Right renal pelvis (tissue), 4 donors: ENCODE results near the gene SCN10A. TPM values are rescaled to one million over a fixed set of nuclear protein-coding genes. Genes with fewer than 3 reads are reported as not detected.

Source experiments
- DNase-seq, 4 donors: peaks; one replicate each; pipeline ENCODE4 v3.0.0-alpha.2; 2013; ENCODE audit warnings: low read depth in 4 of 4, low spot score in 3 of 4, missing footprints in 1 of 4
- polyA plus RNA-seq, 4 donors: library from polyadenylated mRNA; unstranded; fragments of 120-200 nt; gene quantifications; one replicate each; pipeline ENCODE4 v1.2.1, GENCODE V29; 2013; ENCODE audit not compliant: insufficient read length in 4 of 4

Gene SCN10A
- polyA plus RNA-seq, 4 donors = not detected

GRCh38 chr3:38792983-38793382 is 23.0 kb downstream of the SCN10A start:
- DNase-seq = no peak

- DNase-seq = no peak
Observed at GRCh38 chr3:38782148-38782547, 33.9 kb downstream of the SCN10A start.

- no peak for DNase-seq
Observed at GRCh38 chr3:38773528-38773927, 42.5 kb downstream of the SCN10A start.

DNA sequence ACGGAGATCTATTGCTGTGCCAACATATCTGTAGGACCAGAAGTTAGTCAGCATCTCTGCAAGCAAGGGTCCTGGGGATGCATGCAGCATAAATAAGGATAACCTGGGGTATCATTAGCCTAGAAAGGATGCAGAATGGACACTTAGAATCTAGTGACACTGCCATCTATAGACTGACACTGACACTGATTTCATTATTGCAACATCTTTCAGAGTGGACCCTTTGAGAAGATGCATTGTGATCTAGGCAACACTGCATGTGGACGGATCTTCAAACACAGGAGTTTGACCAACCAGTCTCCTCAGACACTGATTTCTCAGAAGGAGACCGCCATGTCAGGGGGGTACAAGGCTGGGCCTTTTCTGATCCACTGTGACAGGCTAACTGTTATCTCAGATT is 52.4 kb downstream of the SCN10A start:
- DNase-seq = no peak

- DNase-seq = no peak
Observed at GRCh38 chr3:38758557-38758956, 57.5 kb downstream of the SCN10A start.

DNA sequence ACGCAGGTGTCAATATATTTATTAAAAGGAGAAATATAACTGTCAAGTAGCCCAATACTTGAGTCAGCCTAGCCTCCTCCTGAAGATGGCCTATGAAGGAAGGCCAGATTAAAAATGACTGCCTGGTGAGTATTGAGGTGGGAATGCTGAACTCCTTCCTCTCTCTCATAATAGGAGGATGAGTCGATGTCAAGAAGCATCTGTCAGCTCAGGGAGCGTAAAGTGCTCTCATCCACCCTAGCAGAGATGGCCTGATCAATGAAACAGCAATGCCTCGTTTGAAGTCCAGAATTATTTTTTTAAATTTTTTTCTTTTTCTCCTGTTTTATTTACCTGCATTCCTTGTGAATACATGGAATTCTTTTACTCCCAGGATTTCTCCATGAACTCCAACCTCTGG is 58.3 kb downstream of the SCN10A start:
- no peak for DNase-seq

DNA sequence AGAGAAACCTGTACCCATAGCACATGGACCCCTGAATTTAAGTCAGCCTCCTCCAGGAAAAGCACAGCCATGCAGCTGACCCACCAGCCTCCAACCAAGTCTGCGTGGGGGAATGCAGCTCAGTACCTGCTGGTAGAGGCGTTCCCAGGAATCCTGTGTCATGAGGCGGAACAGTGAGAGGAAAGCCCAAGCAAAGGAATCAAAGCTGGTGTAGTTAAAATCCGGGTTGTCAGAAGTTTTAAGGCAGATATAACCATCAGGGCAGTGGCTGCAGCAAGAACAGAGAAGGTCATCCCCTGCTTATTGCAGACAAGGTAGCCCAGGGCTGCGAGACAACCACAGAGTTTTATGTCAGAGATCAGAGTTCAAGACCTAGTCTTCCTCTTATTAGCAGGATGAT is 59.1 kb downstream of the SCN10A start:
- DNase-seq = no peak

- no peak for DNase-seq
Observed at GRCh38 chr3:38755130-38755529, 60.9 kb downstream of the SCN10A start.

GRCh38 chr3:38746641-38747040 is 69.4 kb downstream of the SCN10A start:
- DNase-seq = no peak

GRCh38 chr3:38743043-38743442 is 73.0 kb downstream of the SCN10A start:
- DNase-seq = no peak

GRCh38 chr3:38742550-38742949 is 73.5 kb downstream of the SCN10A start:
- DNase-seq = no peak

DNA sequence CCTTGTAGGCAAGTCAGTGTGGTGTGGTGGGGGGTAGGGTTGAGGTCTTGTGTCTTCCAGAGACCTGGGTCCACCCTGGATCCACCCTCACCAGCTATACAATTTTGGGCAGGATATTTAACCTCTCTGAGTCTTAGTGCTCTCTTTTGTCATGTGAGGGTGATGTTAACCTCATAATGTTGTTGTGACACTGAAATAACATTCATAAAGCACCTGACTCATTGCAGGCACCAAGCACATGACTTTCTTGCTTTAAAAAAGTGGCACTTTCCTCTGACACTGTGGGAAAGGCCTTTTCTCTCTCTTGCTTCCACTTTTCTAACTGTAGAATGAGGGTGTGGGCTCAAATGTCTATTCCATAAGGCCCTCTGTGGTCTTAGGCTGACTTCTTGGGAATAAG is 75.5 kb downstream of the SCN10A start:
- no peak for DNase-seq

DNA sequence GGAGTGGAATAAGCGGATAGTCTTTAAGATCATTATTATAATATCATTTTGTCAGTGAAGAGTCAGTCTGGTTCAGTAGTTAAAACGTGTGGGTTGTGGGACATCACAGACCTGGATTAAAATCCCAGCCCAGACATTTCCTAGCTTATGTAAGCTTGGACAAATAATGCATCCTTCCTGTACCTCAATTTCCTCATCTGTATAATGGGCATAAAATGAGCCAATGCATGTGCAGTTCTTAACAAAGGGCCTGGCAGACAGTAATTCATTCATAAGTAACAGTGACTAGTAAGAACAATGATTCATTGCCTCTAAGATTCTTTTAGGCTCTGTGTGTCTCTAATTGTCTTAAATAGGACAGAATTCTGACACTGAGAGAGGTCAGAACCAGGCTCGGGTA is 76.1 kb downstream of the SCN10A start:
- DNase-seq = no peak

GRCh38 chr3:38739396-38739689 is 76.7 kb downstream of the SCN10A start:
- DNase-seq = no peak

DNA sequence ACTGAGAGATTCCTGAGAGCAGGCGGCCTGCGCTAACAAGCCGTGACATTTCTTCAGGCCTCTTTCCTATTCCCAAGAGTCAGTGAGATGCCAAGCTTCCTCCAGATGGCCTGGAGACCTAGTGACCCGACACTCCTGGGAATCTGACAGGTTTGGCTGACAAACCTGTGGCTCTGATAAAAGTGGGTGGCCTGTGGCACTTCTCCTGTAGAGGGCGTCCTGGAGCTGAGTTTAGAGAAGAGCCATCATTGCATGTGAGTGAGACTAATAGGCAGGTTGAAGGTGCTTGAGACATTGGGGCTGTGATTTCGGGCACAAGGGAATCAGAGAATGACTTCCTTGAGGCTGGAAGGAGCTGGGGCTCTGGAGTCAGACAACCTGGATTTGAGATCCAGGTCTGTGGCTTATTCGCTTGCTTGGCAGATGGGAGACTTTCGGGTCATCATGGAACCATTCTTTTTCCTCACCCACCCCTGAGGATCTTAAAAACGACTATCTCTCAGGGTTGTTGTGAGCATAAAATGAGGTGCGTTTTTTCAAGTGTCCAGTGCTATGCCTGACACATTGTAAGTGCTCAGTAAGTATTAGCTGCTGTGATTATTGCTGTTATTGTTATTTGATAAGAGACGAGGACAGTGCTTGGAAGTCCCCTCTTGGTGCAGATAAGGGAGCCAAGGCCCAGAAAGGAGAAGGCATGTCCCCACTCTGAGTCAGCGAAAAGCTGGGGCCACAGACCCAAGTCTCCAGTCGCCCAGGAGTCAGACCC is 77.2 kb downstream of the SCN10A start:
- DNase-seq = no peak

GRCh38 chr3:38731522-38731921 is 84.5 kb downstream of the SCN10A start:
- DNase-seq = no peak

DNA sequence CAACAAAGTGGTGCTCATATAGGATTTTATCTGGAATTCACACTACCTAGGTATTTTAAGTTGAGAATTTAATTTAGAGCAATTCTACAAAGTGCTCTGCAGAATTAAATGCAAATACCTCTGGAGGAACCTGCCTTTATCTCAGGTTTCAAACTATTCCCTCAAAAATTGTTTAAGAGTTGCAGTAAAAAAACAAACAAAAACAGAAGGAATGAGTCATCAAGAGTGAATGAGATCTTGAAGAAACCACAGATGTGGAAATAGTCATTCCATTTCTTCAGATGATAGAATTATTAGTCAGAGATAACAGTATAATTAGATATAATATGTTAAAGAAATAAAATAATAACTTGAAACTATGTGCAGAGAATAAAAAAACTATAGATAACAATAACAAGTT is 85.7 kb downstream of the SCN10A start:
- DNase-seq = no peak

GRCh38 chr3:38728008-38728407 is 88.0 kb downstream of the SCN10A start:
- no peak for DNase-seq

DNA sequence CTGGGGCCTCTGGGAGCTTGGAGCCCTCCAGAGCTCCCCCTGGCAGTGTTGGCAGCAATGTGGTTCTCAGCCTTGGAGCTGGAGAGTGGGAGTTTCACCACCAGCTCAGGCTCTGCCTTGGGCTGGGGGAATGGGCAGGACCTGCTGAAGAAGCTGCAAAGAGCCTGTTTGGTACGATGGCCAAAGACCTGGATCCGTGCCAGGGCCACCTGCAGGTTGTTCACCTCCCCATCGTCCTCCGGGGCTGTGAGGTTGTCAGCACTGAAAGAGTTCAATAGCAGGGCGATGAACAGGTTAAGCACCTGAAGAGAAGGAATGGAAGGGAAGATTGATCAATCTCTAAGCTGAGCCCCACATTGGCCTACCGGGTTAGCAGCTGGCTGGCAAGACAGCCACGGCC is 89.3 kb downstream of the SCN10A start:
- no peak for DNase-seq

DNA sequence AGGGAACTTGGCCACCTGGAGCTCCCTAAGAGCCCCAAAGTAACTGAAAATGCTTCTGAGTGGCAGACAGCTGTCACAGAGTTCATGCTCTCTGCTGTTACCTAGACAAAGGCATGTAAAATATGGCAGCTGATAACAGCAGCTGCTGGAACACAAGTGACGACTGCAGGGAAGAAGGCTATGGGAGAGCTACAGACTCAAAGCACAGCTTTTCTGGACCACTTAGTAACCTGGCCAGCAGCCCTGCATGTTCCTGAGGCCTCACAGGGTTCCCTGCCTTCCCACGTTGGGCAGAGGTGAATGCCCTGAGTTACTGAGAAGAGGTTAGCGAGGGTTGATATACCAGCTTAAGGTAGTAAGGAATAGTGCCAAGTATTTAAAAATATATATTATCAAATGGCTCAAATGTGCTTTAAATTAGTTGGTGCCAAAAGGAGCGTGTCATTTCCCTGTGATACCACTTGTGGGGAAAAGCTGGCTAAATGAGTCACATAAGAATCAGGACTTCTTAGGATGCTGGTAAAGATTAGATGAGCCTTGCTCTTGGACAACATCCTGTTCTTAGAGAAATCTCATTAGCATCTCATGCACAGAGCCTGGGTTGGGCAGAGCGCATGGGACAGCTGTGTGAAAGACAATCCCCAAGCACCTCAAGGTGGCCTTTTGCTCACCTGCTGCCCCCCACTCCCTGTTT is 90.1 kb downstream of the SCN10A start:
- no peak for DNase-seq

- no peak for DNase-seq
Observed at GRCh38 chr3:38724392-38724736, 91.7 kb downstream of the SCN10A start.

DNA sequence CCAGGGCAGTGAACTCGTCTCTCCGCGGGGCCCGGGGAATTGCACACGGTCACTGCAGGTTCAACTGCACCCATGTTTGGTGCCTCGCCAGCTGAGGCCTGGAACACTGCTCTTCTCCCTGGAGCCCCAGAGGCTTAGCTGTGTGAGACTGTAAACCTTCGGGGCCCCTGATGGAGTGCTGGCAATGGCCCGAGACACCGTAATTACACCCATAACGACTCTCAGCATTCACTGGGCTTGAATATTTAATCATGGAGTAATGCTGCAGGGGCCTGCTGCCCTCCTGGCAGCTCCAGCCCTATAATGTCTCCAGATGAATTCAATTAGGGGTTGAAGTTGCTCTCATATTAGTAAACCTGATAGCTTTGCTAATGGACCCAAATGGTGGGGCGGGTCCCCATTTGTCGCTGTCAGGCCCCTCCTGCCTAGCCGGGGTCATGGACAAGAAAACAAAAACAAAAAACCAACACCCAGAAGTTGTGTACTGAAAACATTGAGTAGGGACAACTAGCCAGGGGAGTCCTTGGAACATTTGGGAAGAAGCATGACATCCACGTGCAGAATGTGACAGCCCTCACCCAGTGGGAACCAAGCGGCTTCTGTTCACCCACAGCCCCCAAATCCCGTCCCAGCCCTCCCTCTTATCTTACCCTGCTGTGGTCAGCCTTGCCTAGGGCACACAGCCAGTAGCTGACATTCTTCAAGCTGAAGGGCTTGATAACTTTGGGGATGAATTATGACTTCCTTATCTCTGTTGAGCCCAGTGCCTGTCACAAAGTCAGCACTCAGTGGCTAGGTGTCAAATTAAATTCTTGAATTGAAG is 92.2 kb downstream of the SCN10A start:
- DNase-seq = no peak
